GM10266 (cell line): Measurements from ENCODE around the gene AMBRA1.

ENCODE experiments used
- DNase-seq: peaks from one replicate; pipeline ENCODE4 v3.0.0; 2012; ENCODE audit errors: extremely low spot score
- TF ChIP-seq, protein P1 (sequence below): IDR thresholded peaks from 2 replicates; pipeline ENCODE4 v1.5.1; 2012; ENCODE audit warnings: mild to moderate bottlenecking, low read depth; ENCODE audit not compliant: control insufficient read depth, insufficient read depth; ENCODE audit errors: missing control alignments

Gene AMBRA1

DNA sequence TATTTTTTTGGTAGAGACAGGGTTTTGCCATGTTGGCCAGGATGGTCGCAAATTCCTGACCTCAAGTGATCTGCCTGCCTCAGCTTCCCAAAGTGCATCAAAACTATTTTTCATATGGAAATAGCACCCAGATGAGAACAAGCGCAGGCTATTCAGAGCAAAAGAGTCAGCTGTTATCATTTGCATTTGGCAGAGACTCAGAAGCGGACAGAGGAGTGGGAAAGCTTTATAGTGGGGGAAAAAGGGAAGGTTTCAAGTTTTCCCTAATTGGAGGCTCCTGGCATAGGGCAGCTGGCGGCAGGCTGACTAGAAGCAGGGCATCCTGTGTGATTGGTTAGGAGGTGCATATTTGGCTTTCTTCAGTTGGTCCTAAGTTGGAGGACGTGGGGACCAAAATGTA lies 43.7 kb upstream of the AMBRA1 start:
- TF ChIP-seq, protein P1, sequence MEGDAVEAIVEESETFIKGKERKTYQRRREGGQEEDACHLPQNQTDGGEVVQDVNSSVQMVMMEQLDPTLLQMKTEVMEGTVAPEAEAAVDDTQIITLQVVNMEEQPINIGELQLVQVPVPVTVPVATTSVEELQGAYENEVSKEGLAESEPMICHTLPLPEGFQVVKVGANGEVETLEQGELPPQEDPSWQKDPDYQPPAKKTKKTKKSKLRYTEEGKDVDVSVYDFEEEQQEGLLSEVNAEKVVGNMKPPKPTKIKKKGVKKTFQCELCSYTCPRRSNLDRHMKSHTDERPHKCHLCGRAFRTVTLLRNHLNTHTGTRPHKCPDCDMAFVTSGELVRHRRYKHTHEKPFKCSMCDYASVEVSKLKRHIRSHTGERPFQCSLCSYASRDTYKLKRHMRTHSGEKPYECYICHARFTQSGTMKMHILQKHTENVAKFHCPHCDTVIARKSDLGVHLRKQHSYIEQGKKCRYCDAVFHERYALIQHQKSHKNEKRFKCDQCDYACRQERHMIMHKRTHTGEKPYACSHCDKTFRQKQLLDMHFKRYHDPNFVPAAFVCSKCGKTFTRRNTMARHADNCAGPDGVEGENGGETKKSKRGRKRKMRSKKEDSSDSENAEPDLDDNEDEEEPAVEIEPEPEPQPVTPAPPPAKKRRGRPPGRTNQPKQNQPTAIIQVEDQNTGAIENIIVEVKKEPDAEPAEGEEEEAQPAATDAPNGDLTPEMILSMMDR = no peak
- DNase-seq = no peak

GRCh38 chr11:46635557-46636139 lies 41.8 kb upstream of the AMBRA1 start:
- TF ChIP-seq, protein P1 = no peak
- DNase-seq = no peak

GRCh38 chr11:46633291-46634217 lies 39.7 kb upstream of the AMBRA1 start:
- TF ChIP-seq, protein P1 = no peak
- DNase-seq = no peak

- no peak for DNase-seq
- TF ChIP-seq, protein P1 = no peak
Observed at GRCh38 chr11:46632502-46632901, 38.7 kb upstream of the AMBRA1 start.

DNA sequence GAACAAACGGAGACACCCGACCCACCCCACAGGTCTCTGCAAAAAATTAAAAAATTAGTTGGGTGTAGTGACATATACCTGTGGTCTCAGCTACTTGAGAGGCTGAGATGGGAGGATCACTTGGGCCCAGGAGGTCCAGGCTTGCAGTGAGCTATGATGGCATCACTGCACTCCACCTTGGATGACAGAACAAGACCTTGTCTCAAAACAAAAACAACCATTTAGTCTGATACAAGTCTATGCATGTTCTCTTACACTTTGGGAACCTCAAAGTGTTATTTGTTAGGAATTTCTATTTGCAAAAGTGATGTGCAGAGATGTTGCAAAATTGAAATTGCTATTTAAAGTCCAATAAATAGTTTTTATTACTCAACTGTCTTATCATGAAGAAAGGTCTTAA lies 37.9 kb upstream of the AMBRA1 start:
- TF ChIP-seq, protein P1 = no peak
- DNase-seq = no peak

DNA sequence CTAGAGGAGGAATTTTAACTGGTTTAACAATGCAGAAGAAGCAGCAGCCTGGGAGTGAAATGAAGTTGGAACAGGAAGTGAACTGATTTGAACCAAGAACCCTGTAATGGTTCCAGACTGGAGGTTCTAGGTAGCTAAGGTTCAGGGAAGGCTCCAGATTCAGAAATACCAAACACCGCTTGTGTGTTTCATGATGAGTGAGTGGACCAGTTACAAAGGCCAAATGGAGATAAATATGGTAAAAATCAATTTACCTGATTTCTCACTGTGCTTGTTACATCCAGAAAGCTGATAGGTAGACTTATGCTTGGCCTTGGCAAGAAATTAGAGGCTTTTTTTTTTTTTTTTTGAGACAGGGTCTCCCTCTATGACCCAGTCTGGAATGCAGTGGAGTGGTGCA lies 36.4 kb upstream of the AMBRA1 start:
- DNase-seq = no peak
- TF ChIP-seq, protein P1 = no peak

DNA sequence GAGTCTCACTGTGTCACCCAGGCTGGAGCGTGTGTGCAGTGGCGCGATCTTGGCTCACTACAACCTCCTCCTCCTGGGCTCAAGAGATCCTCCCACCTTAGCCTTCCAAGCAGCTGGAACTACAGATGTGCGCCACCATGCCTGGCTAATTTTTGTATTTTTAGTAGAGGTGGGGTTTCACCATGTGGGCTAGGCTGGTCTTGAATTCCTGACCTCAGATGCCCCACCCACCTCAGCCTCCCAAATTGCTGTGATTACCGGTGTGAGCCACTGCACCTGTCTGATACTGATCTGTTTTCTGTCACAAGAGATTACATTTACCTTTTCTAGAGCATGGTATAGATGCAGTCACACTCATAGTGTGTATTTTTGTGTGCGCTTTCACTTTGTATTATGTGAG lies 35.1 kb upstream of the AMBRA1 start:
- TF ChIP-seq, protein P1 = no peak
- DNase-seq = no peak
